Uterus (tissue), 4 donors: ENCODE measurements around the gene RMND5A. TPM values are rescaled to one million over a fixed set of nuclear protein-coding genes. Genes with fewer than 3 reads are reported as not detected.
A peak's percentile ranks its signal among the peaks of the same experiment; 100 is the strongest.

Experiments
- DNase-seq, 2 donors: peaks; one replicate each; pipeline ENCODE4 v3.0.0-alpha.2; 2019 to 2020
- H3K27ac ChIP-seq, 2 donors: fragments of 200-600 bp; sonication (generic); 1 replicate in 1 of 2; 2 replicates in 1 of 2; pipeline ENCODE4 v1.5.1; 2016 to 2018
- H3K27me3 ChIP-seq, 2 donors: fragments of 200-600 bp; sonication (generic); one replicate each; pipeline ENCODE4 v1.5.1; 2018 to 2019; ENCODE audit warnings: control low read depth in 1 of 2
- H3K36me3 ChIP-seq, 2 donors: fragments of 200-600 bp; sonication (generic); one replicate each; pipeline ENCODE4 v1.5.1; 2019; ENCODE audit warnings: control low read depth in 1 of 2
- H3K4me1 ChIP-seq, 2 donors: fragments of 200-600 bp; sonication (generic); one replicate each; pipeline ENCODE4 v1.5.1; 2018 to 2019; ENCODE audit warnings: control low read depth in 1 of 2
- H3K4me3 ChIP-seq, 2 donors: fragments of 200-600 bp; sonication (generic); 1 replicate in 1 of 2; 2 replicates in 1 of 2; pipeline ENCODE4 v1.5.1; 2018 to 2019; ENCODE audit warnings: mild to moderate bottlenecking in 1 of 2
- H3K9me3 ChIP-seq, 2 donors: fragments of 200-600 bp; sonication (generic); one replicate each; pipeline ENCODE4 v1.5.1; 2019; ENCODE audit warnings: control low read depth in 1 of 2
- CTCF ChIP-seq, 4 experiments: fragments of 200-600 bp in 2 of 4; fragments of 450-650 bp in 2 of 4; sonication (generic) in 2 of 4; IDR thresholded peaks; one replicate each; pipeline ENCODE4 v1.5.1; 2016 to 2019; ENCODE audit warnings: antibody characterized with exemption in 4 of 4, mild to moderate bottlenecking in 2 of 4, moderate library complexity in 1 of 4
- POLR2A ChIP-seq, 2 donors: fragments of 450-650 bp; IDR thresholded peaks; one replicate each; pipeline ENCODE4 v1.6.1; 2016; ENCODE audit warnings: antibody characterized with exemption in 2 of 2, mild to moderate bottlenecking in 1 of 2, moderate library complexity in 1 of 2
- intact Hi-C: fragments of 100-400 bp; cut with DNase I; formaldehyde crosslinking; loops from one replicate; pipeline ENCODE4 v1.15.1; 2023; ENCODE audit warnings: low total_unique reads
- total RNA-seq, 4 donors: library from RNA; depleted of rRNA in 3 of 4; stranded (reverse); fragments of >200 nt in 3 of 4; gene quantifications; one replicate each; pipeline versions ENCODE4 v1.1.0 to v1.2.4, GENCODE V29; 2014 to 2023
- donor health status: DM: yes; HTN: yes; CAD: no.

Gene RMND5A
- total RNA-seq, 4 donors from 2014 or later, result 33.6 to 71.5 (median 38.0) TPM

GRCh38 chr2:86753606-86754005, 33.5 kb downstream of the RMND5A start:
- H3K36me3 ChIP-seq, result no peaks in the 10 kb centered on the region
- no peak overlapping the region for H3K4me3 ChIP-seq
- H3K9me3 ChIP-seq, result peaks cover 0 to 5% of the 10 kb centered on the region in 2 donors
- no peak for DNase-seq
- no peaks in the 10 kb centered on the region for H3K4me1 ChIP-seq
- H3K27me3 ChIP-seq, result no peaks in the 10 kb centered on the region
- TF ChIP-seq CTCF (IDR thresholded peaks at IDR 0.05), result no peak
- no peak for TF ChIP-seq POLR2A (IDR thresholded peaks at IDR 0.05)
- no peak overlapping the region for H3K27ac ChIP-seq
- intact Hi-C loops, result no loop called here

GRCh38 chr2:86758405-86758804, 38.3 kb downstream of the RMND5A start:
- TF ChIP-seq POLR2A (IDR thresholded peaks at IDR 0.05) (no peak), CTCF (IDR thresholded peaks at IDR 0.05) (no peak)
- intact Hi-C loops, result no loop called here
- no peaks in the 10 kb centered on the region for H3K4me1 ChIP-seq

GRCh38 chr2:86760371-86760770, 40.3 kb downstream of the RMND5A start:
- Histone ChIP-seq H3K4me3 (no peak overlapping the region), H3K27ac (no peak overlapping the region), H3K9me3 (no peaks in the 10 kb centered on the region), H3K36me3 (no peaks in the 10 kb centered on the region), H3K27me3 (no peaks in the 10 kb centered on the region), H3K4me1 (no peaks in the 10 kb centered on the region)
- intact Hi-C loops, result no loop called here
- no peak for DNase-seq
- TF ChIP-seq CTCF (IDR thresholded peaks at IDR 0.05) (no peak), POLR2A (IDR thresholded peaks at IDR 0.05) (no peak)

More at GRCh38 chr2:86758405-86758804, 38.3 kb downstream of the RMND5A start:
- no peak for DNase-seq
- Histone ChIP-seq H3K27ac (no peak overlapping the region), H3K27me3 (no peaks in the 10 kb centered on the region), H3K9me3 (no peaks in the 10 kb centered on the region), H3K4me3 (no peak overlapping the region), H3K36me3 (no peaks in the 10 kb centered on the region)

- TF ChIP-seq POLR2A (IDR thresholded peaks at IDR 0.05) (no peak), CTCF (IDR thresholded peaks at IDR 0.05) (peak; percentile 40 to 66 (median 53))
- no peaks in the 10 kb centered on the region for H3K27me3 ChIP-seq
- intact Hi-C loops, result no loop called here
Measured at GRCh38 chr2:86764661-86765309, 44.7 kb downstream of the RMND5A start.

GRCh38 chr2:86765310-86765695, 45.2 kb downstream of the RMND5A start:
- intact Hi-C loops, result no loop called here
- H3K27me3 ChIP-seq, result no peaks in the 10 kb centered on the region
- no peaks in the 10 kb centered on the region for H3K9me3 ChIP-seq
- H3K4me3 ChIP-seq, result no peak overlapping the region
- DNase-seq, result no peak
- TF ChIP-seq CTCF (IDR thresholded peaks at IDR 0.05) (no peak), POLR2A (IDR thresholded peaks at IDR 0.05) (no peak)
- no peak overlapping the region for H3K27ac ChIP-seq
- no peaks in the 10 kb centered on the region for H3K4me1 ChIP-seq
- H3K36me3 ChIP-seq, result no peaks in the 10 kb centered on the region

More at GRCh38 chr2:86764661-86765309, 44.7 kb downstream of the RMND5A start:
- Histone ChIP-seq H3K4me1 (no peaks in the 10 kb centered on the region), H3K36me3 (no peaks in the 10 kb centered on the region), H3K9me3 (no peaks in the 10 kb centered on the region), H3K4me3 (no peak overlapping the region), H3K27ac (no peak overlapping the region)
- DNase-seq, result no peak
